ENCODE results near the gene TERB1.

TERB1 gene

GRCh38 chr16:66741950-66742808 is 59.2 kb downstream of the TERB1 start:
- DNase-seq = no peak

- DNase-seq = no peak
These were observed 60.0 kb downstream of the TERB1 start for GRCh38 chr16:66741169-66741900.

GRCh38 chr16:66740533-66740932 is 60.9 kb downstream of the TERB1 start:
- no peak for DNase-seq

- DNase-seq = peak; percentile 40
These were observed 61.4 kb downstream of the TERB1 start for GRCh38 chr16:66740010-66740409.

- no peak for DNase-seq
These were observed 65.5 kb downstream of the TERB1 start for GRCh38 chr16:66735891-66736290.

- no peak for DNase-seq
These were observed 70.3 kb downstream of the TERB1 start for GRCh38 chr16:66731101-66731500.

- DNase-seq = no peak
These were observed 72.6 kb downstream of the TERB1 start for GRCh38 chr16:66728804-66729203.

- DNase-seq = peak; percentile 54
These were observed 73.1 kb downstream of the TERB1 start for GRCh38 chr16:66728117-66728787.

GRCh38 chr16:66720766-66721165 is 80.6 kb downstream of the TERB1 start:
- DNase-seq = no peak

- no peak for DNase-seq
These were observed 82.1 kb downstream of the TERB1 start for GRCh38 chr16:66719246-66719645.

- no peak for DNase-seq
These were observed 83.6 kb downstream of the TERB1 start for GRCh38 chr16:66717776-66718175.

GRCh38 chr16:66717112-66717675 is 84.2 kb downstream of the TERB1 start:
- DNase-seq = peak; percentile 39

GRCh38 chr16:66714654-66715307 is 86.6 kb downstream of the TERB1 start:
- DNase-seq = no peak

GRCh38 chr16:66714062-66714461 is 87.3 kb downstream of the TERB1 start:
- no peak for DNase-seq

- DNase-seq = no peak
These were observed 88.3 kb downstream of the TERB1 start for GRCh38 chr16:66713076-66713475.

GRCh38 chr16:66712512-66712911 is 88.9 kb downstream of the TERB1 start:
- no peak for DNase-seq

GRCh38 chr16:66711581-66711980 is 89.8 kb downstream of the TERB1 start:
- DNase-seq = no peak

GRCh38 chr16:66706506-66706880 is 94.9 kb downstream of the TERB1 start:
- no peak for DNase-seq

- DNase-seq = no peak
These were observed 95.4 kb downstream of the TERB1 start for GRCh38 chr16:66705790-66706505.

Data from activated CD4-positive, alpha-beta T cell treated with anti-CD3 and anti-CD28 coated beads, Interleukin-2, Interleukin-6, amounts not matched to agents 100 ng/mL and 50 ng/mL, durations not matched to agents 16 hours and 8 hours (primary cell).